Spleen (tissue), 11 donors: ENCODE data around the gene STN1. TPM values are rescaled to one million over a fixed set of nuclear protein-coding genes. Genes with fewer than 3 reads are reported as not detected.

Experiments used
- DNase-seq: peaks from one replicate; pipeline ENCODE4 v3.0.0-alpha.2; 2020
- H3K27ac ChIP-seq, 8 donors: fragments of 200-600 bp; sonication (generic) in 7 of 8; 1 replicate in 4 of 8; 2 replicates in 4 of 8; pipeline versions ENCODE4 v1.5.0 to v1.8.0; 2016 to 2021; ENCODE audit warnings: inconsistent platforms in 4 of 8, mild to moderate bottlenecking in 4 of 8, moderate library complexity in 1 of 8
- H3K27me3 ChIP-seq, 7 donors: fragments of 200-600 bp; sonication (generic) in 6 of 7; replicated peaks in 1 of 7; 1 replicate in 4 of 7; 2 replicates in 3 of 7; pipeline versions ENCODE4 v1.5.0 to v1.8.0; 2016 to 2021; ENCODE audit warnings: inconsistent platforms in 3 of 7, mild to moderate bottlenecking in 1 of 7
- H3K36me3 ChIP-seq, 6 donors: fragments of 200-600 bp; sonication (generic) in 5 of 6; 1 replicate in 4 of 6; 2 replicates in 2 of 6; pipeline versions ENCODE4 v1.5.0 to v1.8.0; 2016 to 2021; ENCODE audit warnings: inconsistent platforms in 2 of 6
- H3K4me1 ChIP-seq, 6 donors: fragments of 200-600 bp; sonication (generic) in 5 of 6; 1 replicate in 3 of 6; 2 replicates in 3 of 6; pipeline versions ENCODE4 v1.5.0 to v1.8.0; 2016 to 2021; ENCODE audit warnings: inconsistent platforms in 3 of 6
- H3K4me3 ChIP-seq, 8 donors: fragments of 200-600 bp; sonication (generic) in 7 of 8; 1 replicate in 4 of 8; 2 replicates in 4 of 8; pipeline versions ENCODE4 v1.5.0 to v1.8.0; 2016 to 2021; ENCODE audit warnings: inconsistent platforms in 4 of 8, mild to moderate bottlenecking in 4 of 8, moderate library complexity in 2 of 8
- H3K9me3 ChIP-seq, 8 donors: fragments of 200-600 bp; sonication (generic) in 7 of 8; 1 replicate in 4 of 8; 2 replicates in 4 of 8; pipeline versions ENCODE4 v1.5.0 to v1.8.0; 2016 to 2021; ENCODE audit warnings: inconsistent platforms in 4 of 8
- CTCF ChIP-seq, 11 experiments: fragments of 200-600 bp in 7 of 11; fragments of 450-650 bp in 4 of 11; sonication (generic) in 4 of 11; IDR thresholded peaks in 8 of 11; conservative IDR thresholded peaks in 3 of 11; 1 replicate in 7 of 11; 2 replicates in 4 of 11; pipeline versions ENCODE4 v1.4.0 to v1.8.0; 2016 to 2021; ENCODE audit warnings: antibody characterized with exemption in 11 of 11, inconsistent platforms in 4 of 11, mild to moderate bottlenecking in 1 of 11
- POLR2A ChIP-seq, 3 donors: fragments of 450-650 bp; IDR thresholded peaks; one replicate each; pipeline ENCODE4 v1.5.1; 2017; ENCODE audit warnings: antibody characterized with exemption in 3 of 3, mild to moderate bottlenecking in 1 of 3
- POLR2AphosphoS5 ChIP-seq, 3 donors: sonication (generic); formaldehyde crosslinking; IDR thresholded peaks; one replicate each; pipeline ENCODE4 v1.5.1; 2017; ENCODE audit warnings: antibody characterized with exemption in 3 of 3
- WGBS, 5 donors: extraction: QIAGEN DNeasy Blood & Tissue Kit in 3 of 5; methylation state at CpG; one replicate each; pipeline versions ENCODE4 v1.1.5 to v1.1.7; 2013 to 2018; 5-methylcytosine and 5-hydroxymethylcytosine counted together
- intact Hi-C: fragments of 100-400 bp; cut with DNase I; formaldehyde crosslinking; loops from one replicate; pipeline ENCODE4 v1.15.0; 2023; ENCODE audit warnings: low total_unique reads
- polyA plus RNA-seq, 3 donors: library from polyadenylated mRNA; stranded (reverse); fragments of 200-250 nt; gene quantifications; one replicate each; pipeline ENCODE4 v1.2.1, GENCODE V29; 2013
- total RNA-seq, 7 donors: library from RNA; depleted of rRNA in 3 of 7; stranded (reverse); fragments of >200 nt in 3 of 7; fragmentation: NEBNext Ultra II Directional in 4 of 7; extraction: Animal tissue kit (Norgen Biotek cat#: 25700) in 4 of 7; gene quantifications; one replicate each; pipeline versions ENCODE4 v1.1.0 to v1.2.1, GENCODE V29; 2016 to 2021
- donor health status: healthy with polysubstance abuse.
- donor health status: DM: no; HTN: no; CAD: no; lungs with moderate emphysema.
- donor health status: DM: no; HTN: no; CAD: no.
- donor health status: Bipolar disorder and iron deficiency.
- donor health status: healthy.
- donor health status: DM: no; HTN: no; CAD: no.
- donor health status: DM: yes; HTN: yes; CAD: no.

STN1 gene
- total and polyA plus RNA-seq, 10 donors: 14.2 to 27.7 (median 22.3) TPM

GRCh38 chr10:103840740-103841070, 77.3 kb downstream of the STN1 start:
- intact Hi-C loops: no loop called here
- no peak for TF ChIP-seq CTCF (IDR thresholded peaks at IDR 0.05 in 8 of 11, conservative IDR thresholded peaks at IDR 0.05 in 3 of 11)
- no peak for TF ChIP-seq POLR2A (IDR thresholded peaks at IDR 0.05)
- no peak for TF ChIP-seq POLR2AphosphoS5 (IDR thresholded peaks at IDR 0.05)
- no peak for DNase-seq
- no peak overlapping the region for H3K4me3 ChIP-seq
- peak overlapping the region in 3 of 8 donors; percentile 39 to 52 (median 41) for H3K27ac ChIP-seq
- no peaks in the 10 kb centered on the region for H3K9me3 ChIP-seq
- 74 to 90% (median 76%) methylated on average over 4 of the region's 4 CpGs for WGBS, 5 donors
- H3K4me1 ChIP-seq: peaks cover 9 to 85% (median 53%) of the 10 kb centered on the region in 6 donors
- no peaks in the 10 kb centered on the region for H3K36me3 ChIP-seq
- no peaks in the 10 kb centered on the region for H3K27me3 ChIP-seq

GRCh38 chr10:103839872-103840739, 77.9 kb downstream of the STN1 start:
- H3K4me3 ChIP-seq: no peak overlapping the region

GRCh38 chr10:103839519-103839871, 78.5 kb downstream of the STN1 start:
- 80 to 94% (median 85%) methylated on average over 8 to 9 of the region's 9 CpGs for WGBS, 5 donors

More at GRCh38 chr10:103839872-103840739, 77.9 kb downstream of the STN1 start:
- Histone ChIP-seq H3K4me1 (peaks cover 4 to 85% (median 53%) of the 10 kb centered on the region in 6 donors), H3K27me3 (no peaks in the 10 kb centered on the region), H3K36me3 (no peaks in the 10 kb centered on the region), H3K9me3 (no peaks in the 10 kb centered on the region), H3K27ac (peak overlapping the region in 5 of 8 donors; percentile 7 to 52 (median 39))
- peak; percentile 21 to 64 (median 25) for TF ChIP-seq POLR2AphosphoS5 (IDR thresholded peaks at IDR 0.05)
- TF ChIP-seq POLR2A (IDR thresholded peaks at IDR 0.05): no peak
- no peak for TF ChIP-seq CTCF (IDR thresholded peaks at IDR 0.05 in 8 of 11, conservative IDR thresholded peaks at IDR 0.05 in 3 of 11)
- 62 to 75% (median 68%) methylated on average over 18 of the region's 18 CpGs for WGBS, 5 donors
- peak; percentile 77 for DNase-seq
- intact Hi-C loops: no loop called here

More at GRCh38 chr10:103839519-103839871, 78.5 kb downstream of the STN1 start:
- TF ChIP-seq POLR2A (IDR thresholded peaks at IDR 0.05) (no peak), CTCF (IDR thresholded peaks at IDR 0.05 in 8 of 11, conservative IDR thresholded peaks at IDR 0.05 in 3 of 11) (no peak), POLR2AphosphoS5 (IDR thresholded peaks at IDR 0.05) (no peak)
- Histone ChIP-seq H3K36me3 (no peaks in the 10 kb centered on the region), H3K27ac (peak overlapping the region in 4 of 8 donors; percentile 7 to 52 (median 40)), H3K9me3 (no peaks in the 10 kb centered on the region), H3K27me3 (no peaks in the 10 kb centered on the region), H3K4me3 (no peak overlapping the region), H3K4me1 (peaks cover 6 to 85% (median 52%) of the 10 kb centered on the region in 6 donors)
- peak; percentile 41 for DNase-seq
- intact Hi-C loops: no loop called here
